ENCODE measurements around the gene BTF3L4.
"Not testable (repeated sequence)": the region's sequence is repeated elsewhere in the genome, so short reads cannot be mapped to it uniquely, and the experiment has no call there.

Gene BTF3L4

GRCh38 chr1:52056163-52056936, at the start of gene BTF3L4:
TSS of gene BTF3L4 (plus strand) at chr1:52056295. CDS start at chr1:52059848, 3,553 bp downstream.
- DNase-seq = peak; percentile 67

GRCh38 chr1:52007215-52008002, 48.7 kb upstream of the BTF3L4 start:
- no peak for DNase-seq

- no peak for DNase-seq
Observed at GRCh38 chr1:52008071-52008809, 47.9 kb upstream of the BTF3L4 start.

GRCh38 chr1:52022133-52022532, 34.0 kb upstream of the BTF3L4 start:
- DNase-seq = no peak

DNA sequence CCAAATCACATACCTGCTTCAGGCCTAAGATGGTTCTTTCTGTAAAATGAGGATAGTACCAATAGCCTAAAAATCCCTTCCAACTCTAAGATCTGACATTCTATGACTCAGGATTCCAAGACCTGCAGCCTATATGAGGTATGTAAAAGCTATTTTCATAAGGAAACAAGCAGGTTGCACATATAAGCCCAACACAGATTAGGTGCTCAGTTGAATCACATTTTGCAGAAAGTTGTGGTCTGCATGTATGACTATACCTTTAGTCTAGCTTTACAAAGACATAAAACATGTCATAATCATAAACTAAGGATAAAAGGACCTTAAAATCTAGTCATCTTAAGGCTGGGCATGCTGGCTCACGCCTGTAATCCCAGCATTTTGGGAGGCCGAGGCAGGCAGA, 29.8 kb upstream of the BTF3L4 start:
- no peak for DNase-seq

DNA sequence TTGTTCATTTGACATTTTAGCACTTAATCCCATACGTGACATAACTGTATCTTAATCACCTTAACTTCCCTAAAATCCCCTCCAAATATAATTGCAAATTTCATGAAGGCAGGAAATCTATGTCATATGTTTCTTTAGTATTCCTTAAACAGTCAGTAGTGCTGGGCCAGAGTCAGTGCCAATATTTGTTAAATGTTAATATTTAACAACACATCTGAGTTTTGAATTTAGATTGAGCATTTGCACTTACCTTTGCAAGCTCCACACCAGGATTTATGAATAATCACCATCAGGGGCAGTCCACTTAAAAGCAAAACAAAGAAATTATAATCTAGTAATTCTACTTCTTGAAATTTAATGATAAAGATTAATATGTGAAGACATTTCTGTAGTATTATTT, 27.8 kb upstream of the BTF3L4 start:
- DNase-seq = no peak

GRCh38 chr1:52028839-52029238, 27.3 kb upstream of the BTF3L4 start:
- DNase-seq = not testable (repeated sequence)

DNA sequence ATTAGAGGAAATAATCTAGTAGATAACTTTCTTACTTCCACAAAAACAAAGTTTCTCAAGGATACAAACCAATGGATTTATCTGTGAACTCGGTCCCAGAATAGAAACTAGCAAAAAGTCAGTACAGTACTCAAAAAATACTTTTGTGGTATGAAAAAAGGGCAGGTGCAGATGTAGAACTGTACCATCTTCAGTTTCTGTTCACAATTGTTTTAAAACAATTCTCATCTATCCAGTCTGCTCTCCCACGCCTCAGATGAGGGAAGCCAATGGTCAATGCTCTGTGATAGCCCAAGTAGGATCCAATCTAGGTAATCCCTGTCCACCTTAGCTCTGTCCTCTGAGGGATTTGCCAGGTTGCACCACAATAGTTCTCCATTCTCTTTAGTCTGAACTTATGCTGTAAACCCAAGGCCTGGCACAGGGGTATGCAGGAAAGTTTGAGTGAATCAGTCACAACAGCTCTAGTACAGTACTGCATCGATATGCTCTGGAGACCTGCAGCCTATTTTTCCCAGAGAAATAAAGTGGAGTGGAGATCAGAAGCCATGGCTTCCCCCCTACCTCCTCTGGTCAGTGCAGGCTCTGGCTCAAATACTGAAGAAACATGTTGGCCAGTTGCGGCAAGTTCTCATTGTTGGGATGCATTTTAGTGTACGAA, 23.8 kb upstream of the BTF3L4 start:
- no peak for DNase-seq

DNA sequence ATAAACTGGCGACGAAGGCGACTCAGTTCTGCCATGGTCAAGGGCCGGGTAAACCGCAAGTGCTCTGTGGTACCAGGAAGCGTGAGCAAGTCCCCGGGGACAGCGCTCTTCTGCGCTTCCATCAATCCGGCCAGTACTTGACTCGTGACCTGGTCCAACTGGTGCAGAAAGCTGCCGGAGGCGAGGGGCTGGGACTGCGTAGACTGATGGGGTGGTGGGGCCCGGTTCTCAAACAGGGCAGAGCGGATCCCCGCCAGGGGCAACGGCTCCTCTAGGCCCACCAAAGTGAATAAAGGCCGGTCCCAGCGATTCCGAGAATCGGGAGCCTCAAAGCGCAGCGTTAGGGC, 23.3 kb upstream of the BTF3L4 start:
- DNase-seq = no peak

- peak; percentile 39 for DNase-seq
Observed at GRCh38 chr1:52033190-52034049, 22.7 kb upstream of the BTF3L4 start, which contains the start of gene KTI12. TSS of gene KTI12 (minus strand) at chr1:52033810. CDS start at chr1:52033761, 49 bp downstream.

DNA sequence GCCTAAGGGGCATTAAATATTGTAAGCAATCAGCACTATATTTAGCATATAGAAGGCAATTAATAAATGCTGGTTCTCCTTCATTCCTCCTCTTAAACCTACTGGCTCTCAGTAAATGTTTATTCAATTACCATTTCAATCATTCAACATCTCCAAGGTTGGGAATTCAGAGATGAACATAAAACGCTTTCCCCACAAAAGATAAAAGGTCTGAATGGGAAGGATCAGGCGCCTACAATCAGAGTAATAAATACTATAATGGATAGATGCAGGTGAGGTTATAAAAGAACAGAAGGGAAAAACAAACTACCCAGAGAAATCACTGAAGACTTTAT, 22.1 kb upstream of the BTF3L4 start:
- no peak for DNase-seq

DNA sequence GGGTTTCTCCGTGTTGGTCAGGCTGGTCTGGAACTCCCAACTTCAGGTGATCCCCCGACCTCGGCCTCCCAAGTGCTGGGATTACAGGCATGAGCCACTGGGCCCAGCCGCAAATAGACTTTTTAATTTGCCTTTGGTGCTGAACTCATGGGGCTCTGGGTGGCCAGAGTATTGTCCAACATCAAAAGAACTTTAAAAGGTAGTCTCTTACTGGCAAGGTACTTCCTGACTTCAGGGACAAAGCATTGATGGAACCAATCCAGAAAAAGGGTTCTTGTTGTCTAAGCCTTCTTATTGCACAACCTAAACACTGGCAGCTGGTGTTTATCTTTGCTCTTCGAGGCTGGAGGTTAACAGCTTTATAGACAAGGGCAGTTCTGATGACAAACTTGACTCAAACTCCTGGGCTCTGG, 18.7 kb upstream of the BTF3L4 start:
- DNase-seq = no peak

- no peak for DNase-seq
Observed at GRCh38 chr1:52037909-52038308, 18.2 kb upstream of the BTF3L4 start.

DNA sequence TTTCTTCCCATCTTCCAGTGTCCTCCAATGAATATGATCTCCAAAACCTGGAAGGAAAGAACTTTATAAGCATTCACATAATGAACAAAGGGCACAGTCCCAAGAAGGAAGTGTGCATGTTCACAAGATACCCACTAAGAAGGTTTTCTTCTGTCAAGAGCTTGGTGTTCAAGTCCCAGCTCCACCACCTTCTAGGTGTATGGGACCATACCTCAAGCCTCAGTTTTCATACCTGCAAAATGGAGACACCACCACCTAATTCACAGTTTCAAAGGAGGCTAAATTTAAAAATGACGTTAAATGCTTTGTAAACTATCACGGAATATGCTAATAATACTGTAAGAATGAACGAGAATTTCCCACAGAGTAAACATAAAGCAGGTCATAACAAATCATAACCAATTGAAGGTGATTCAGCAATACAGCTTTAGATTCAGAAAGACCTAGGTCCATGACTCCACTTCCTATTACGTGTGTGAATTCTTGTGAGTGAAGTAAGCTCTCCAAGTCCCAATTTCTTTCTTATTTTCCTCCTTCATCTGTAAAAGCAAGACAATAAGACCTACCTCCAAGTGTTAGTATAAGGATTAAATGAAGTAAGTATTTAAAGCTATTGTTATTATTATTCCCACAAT, 14.4 kb upstream of the BTF3L4 start:
- DNase-seq = no peak

GRCh38 chr1:52045236-52045635, 10.9 kb upstream of the BTF3L4 start:
- no peak for DNase-seq

DNA sequence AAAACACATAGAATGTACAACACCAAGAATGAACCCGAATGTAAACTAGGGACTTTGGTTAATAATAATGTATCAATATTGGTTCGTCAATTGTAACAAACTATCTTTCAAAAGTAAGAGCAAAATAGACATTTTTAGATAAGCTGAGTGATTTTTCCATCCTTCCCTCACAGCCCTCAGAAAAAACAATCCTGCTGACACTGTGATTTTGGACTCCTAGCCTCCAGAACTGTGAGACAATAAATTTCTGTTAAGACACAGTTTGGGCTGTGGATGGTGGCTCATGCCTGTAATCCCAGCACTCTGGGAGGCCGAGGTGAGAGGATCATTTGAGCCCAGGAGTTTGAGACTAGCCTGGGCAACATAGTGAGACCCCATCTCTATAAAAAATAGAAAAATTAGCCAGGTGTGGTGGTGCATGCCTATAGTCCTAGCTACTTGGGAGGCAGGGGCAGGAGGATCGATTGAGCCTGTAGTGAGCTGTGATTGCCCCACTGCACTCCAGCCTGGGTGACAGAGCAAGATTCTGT, 10.4 kb upstream of the BTF3L4 start:
- not testable (repeated sequence) for DNase-seq

DNA sequence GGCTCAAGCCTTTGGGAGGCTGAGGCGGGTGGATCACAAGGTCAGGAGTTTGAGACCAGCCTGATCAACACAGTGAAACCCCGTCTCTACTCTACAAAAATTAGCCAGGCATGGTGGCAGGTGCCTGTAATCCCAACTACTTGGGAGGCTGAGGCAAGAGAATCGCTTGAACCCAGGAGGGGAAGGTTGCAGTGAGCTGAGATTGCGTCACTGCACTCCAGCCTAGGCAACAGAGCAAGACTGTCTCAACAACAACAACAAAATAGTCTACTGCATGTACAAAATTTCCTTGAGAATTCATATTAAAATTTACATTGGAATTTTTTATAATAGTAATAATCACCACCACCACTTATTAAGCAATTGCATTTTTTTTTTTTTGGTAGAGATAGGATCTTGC, 6.8 kb upstream of the BTF3L4 start:
- not testable (repeated sequence) for DNase-seq

DNA sequence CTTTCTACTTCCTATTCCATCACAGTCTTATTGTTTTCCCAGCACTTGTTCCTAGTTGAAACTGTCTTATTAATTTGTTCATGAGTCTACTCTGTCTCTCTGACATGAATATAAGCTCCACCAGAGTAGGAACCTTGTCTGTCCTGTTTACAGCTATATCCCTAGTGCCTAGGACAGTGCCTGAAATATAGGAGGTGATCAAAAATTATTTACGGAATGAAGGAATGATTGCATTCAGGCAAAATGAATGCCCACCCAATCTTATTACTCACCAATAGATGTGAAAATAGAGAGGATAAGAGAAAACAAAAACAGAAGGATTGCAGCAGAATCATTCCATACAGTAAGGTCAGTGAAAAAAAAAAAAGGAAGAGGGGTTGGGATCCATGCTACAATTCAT, 2.2 kb upstream of the BTF3L4 start:
- no peak for DNase-seq

- DNase-seq = no peak
Observed at GRCh38 chr1:52054496-52055065, 1.5 kb upstream of the BTF3L4 start.

- peak; percentile 56 for DNase-seq
Observed at GRCh38 chr1:52055066-52055865, 829 bp upstream of the BTF3L4 start, which contains the start of gene TXNDC12. TSS of gene TXNDC12 (minus strand) at chr1:52055191. CDS start at chr1:52055096, 95 bp downstream.

Measured in 8988T (cell line).